ENCODE measurements around the gene KCNH5.

The KCNH5 gene

DNA sequence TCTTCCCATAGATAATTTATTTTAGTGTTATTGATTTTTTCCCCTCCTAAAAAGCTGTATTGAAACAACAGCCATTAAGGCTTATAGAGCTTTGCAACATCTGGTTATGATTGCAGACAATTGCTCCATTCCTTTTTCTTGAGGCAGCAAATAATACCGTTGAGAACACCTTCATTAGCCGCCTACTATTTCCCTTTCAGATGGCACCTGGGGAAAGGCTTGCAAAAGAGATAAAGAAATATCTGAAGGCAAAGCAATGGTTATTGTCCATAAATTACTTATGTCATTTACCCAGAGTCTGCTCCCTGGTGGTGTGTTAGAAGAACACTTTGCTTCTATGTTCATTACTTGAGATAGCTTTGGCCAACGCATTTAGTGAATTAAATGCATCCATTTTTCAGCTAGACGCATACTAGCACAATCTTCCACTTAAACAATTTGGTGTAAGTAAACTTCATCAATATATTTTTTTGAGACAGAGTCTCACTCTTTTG lies 377.8 kb downstream of the KCNH5 start:
- DNase-seq = no peak

GRCh38 chr14:62665286-62665685 lies 380.0 kb downstream of the KCNH5 start:
- no peak for DNase-seq

GRCh38 chr14:62663456-62663821 lies 381.8 kb downstream of the KCNH5 start:
- DNase-seq = no peak

DNA sequence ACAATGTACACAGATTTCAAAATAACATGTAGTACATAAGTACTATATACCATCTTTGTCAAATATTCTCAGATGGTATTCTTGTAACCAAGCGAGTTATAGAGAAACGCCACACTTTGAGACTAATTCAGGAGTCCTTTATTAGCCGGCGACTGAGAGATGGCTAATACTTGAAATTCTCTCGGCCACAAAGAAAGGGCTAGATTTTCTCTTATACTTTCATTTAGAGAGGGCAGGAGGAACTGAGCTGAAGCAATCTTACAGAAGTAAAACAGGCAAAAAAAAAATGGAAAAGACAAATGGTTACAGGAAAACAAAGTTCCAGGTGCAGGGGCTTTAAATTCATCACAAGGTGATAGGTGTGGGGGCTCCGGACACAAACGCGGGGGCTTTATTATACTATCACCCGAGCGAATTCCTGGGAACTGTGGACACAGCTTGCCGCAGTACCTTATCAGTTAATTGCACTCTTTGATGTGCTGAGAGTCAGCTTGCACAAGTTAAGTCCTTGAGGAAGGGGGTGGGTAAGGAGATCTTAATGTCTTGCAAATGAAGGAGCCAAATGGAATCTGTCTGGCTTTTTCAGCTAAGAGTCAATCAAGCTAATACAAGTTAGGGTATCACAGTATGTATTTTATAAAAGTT lies 382.3 kb downstream of the KCNH5 start:
- DNase-seq = no peak

DNA sequence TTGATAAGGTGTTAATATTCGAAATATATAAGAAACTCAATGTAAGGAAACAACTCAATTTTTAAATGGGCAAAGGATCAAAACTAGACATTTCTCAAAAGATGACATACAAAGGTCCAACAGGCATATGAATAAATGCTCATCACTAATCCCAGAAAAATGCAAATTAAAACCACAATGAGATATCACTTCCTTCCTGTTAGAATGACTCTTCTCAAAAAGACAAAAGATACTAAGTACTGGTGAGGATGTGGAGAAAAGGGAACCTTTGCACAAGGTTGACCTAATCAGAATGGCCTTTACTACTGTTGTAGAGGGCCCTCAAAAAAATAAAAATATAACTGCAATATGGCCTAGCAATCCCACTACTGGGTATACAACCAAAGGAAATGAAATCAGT lies 383.4 kb downstream of the KCNH5 start:
- no peak for DNase-seq

- DNase-seq = no peak
Measured at GRCh38 chr14:62658631-62659030, 386.6 kb downstream of the KCNH5 start.

- no peak for DNase-seq
Measured at GRCh38 chr14:62657376-62657775, 387.9 kb downstream of the KCNH5 start.

DNA sequence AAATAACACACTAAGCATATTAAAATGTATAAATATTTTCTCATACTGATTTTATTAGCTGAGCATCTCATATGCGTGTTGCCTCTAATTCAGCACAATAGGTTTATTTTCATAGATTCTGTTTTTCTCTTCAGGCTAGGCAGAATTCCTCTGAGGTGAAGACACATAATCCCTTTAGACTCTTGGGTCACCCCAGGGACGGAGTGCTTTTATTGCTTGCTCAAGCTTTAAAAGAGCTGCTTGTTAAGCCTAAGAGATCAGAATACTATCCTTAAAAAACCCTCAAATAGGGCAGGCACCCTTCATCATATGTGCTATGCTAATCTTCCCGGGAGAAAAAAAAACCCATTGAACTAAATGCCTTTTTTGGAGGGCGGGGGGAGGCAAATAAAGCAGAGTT lies 390.1 kb downstream of the KCNH5 start:
- DNase-seq = no peak

DNA sequence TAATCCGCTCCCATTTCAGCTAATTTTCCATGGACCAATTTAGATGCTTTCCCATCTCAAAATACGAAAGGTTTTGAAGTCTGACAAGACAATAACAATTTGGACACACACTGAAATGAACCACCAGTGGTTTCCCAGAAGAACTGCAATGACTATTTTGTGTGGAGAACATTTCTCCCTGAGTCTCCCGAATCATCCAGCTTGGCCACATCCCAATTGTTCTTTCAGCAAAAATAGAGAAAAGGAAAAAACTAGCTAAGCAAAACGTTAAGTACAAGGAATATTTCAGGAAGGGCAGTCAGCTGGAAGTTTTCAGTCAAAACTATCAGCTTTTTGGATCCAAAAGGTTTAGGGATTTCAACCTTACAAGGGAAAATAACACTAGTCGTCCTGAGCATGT lies 390.6 kb downstream of the KCNH5 start:
- DNase-seq = no peak
